Inferior parietal cortex (tissue), 1 donor: ENCODE data around the gene SNPH.
"Not testable (repeated sequence)": the region's sequence is repeated elsewhere in the genome, so short reads cannot be mapped to it uniquely, and the experiment has no call there.

Experiments
- DNase-seq: peaks from one replicate; pipeline ENCODE4 v3.0.0-alpha.2; 2016; ENCODE audit errors: extremely low spot score

SNPH gene

GRCh38 chr20:1266167-1266973, at the start of gene SNPH:
Gene SNPH (plus strand): TSS chr20:1266294. CDS start chr20:1296240, 29,946 bp downstream.
- no peak for DNase-seq

GRCh38 chr20:1216527-1217427, 49.3 kb upstream of the SNPH start:
- DNase-seq, result not testable (repeated sequence)

- DNase-seq, result not testable (repeated sequence)
Observed at GRCh38 chr20:1222750-1223149, 43.3 kb upstream of the SNPH start.

GRCh38 chr20:1224205-1224890, 41.7 kb upstream of the SNPH start:
- no peak for DNase-seq

GRCh38 chr20:1225263-1225782, 40.8 kb upstream of the SNPH start:
- no peak for DNase-seq

GRCh38 chr20:1225783-1226654, 40.1 kb upstream of the SNPH start, which contains the start of gene RAD21L1:
Gene RAD21L1 (plus strand): TSS chr20:1226044. CDS start chr20:1228454, 2,410 bp downstream.
- DNase-seq, result no peak

- DNase-seq, result no peak
Observed at GRCh38 chr20:1229541-1229940, 36.6 kb upstream of the SNPH start.

GRCh38 chr20:1232286-1233111, 33.6 kb upstream of the SNPH start:
- DNase-seq, result no peak

GRCh38 chr20:1240549-1240948, 25.5 kb upstream of the SNPH start:
- DNase-seq, result no peak

- no peak for DNase-seq
Observed at GRCh38 chr20:1241456-1241855, 24.6 kb upstream of the SNPH start.

- no peak for DNase-seq
Observed at GRCh38 chr20:1242099-1242498, 24.0 kb upstream of the SNPH start.

GRCh38 chr20:1242530-1242929, 23.6 kb upstream of the SNPH start:
- no peak for DNase-seq

- no peak for DNase-seq
Observed at GRCh38 chr20:1245578-1245977, 20.5 kb upstream of the SNPH start.

GRCh38 chr20:1247689-1248088, 18.4 kb upstream of the SNPH start:
- no peak for DNase-seq

- DNase-seq, result not testable (repeated sequence)
Observed at GRCh38 chr20:1250282-1250681, 15.8 kb upstream of the SNPH start.

- no peak for DNase-seq
Observed at GRCh38 chr20:1252416-1252815, 13.7 kb upstream of the SNPH start.

GRCh38 chr20:1254254-1254653, 11.8 kb upstream of the SNPH start:
- no peak for DNase-seq

- no peak for DNase-seq
Observed at GRCh38 chr20:1255675-1256074, 10.4 kb upstream of the SNPH start.

GRCh38 chr20:1263853-1264252, 2.2 kb upstream of the SNPH start:
- no peak for DNase-seq

GRCh38 chr20:1264727-1265126, 1.4 kb upstream of the SNPH start:
- DNase-seq, result no peak
